Epidermal melanocyte (primary cell): Measurements from ENCODE around the gene NFKB2.

ENCODE experiments used
- DNase-seq: peaks from one replicate; pipeline ENCODE4 v3.0.0; 2011; ENCODE audit warnings: low spot score; ENCODE audit not compliant: insufficient read length

The NFKB2 gene

DNA sequence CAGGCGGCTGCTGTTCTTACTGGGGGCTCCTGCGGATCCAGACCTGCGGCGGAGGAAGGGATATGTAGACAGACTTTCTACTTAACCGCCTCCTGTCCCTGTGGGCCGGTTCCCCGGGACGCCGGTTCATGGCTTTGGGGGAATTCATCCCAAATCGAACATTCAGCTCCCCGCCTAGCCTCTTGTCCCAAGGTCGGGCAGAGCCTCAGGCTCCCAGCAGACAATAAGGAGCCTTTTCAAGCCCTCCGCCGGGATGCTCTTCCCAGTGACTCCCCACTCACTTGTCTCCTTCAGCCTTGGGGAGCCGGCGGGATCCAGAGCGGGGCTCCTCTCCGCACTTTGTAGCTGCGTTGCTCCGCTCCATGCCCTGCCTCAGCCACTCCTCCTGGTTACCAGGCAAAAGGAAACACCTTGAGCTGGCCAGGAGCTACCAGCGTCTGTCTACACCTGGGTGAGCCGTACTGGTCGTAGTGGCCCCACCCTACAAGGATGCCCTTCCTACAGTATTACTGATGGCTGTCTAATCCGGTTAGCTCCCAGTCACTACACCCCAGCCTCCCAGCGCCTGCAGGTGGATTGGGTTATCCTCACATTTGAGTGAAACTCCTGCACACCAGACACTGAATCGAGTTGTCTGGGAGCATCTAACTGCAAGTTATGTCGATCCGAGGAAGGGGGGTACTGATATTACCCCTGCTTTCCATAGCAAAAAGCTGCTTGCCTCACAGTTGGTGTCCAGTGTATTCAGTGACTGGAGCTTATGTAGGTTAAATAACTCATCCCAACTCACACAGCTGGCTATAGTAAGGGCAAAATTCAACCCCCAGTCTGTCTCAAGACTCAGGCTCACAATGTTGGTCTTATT is 55.8 kb downstream of the NFKB2 start, which contains the start of gene C10orf95:
Gene C10orf95, minus strand, starts transcription at position 439 of the 865 bp plus-strand sequence. CDS start 450 bp downstream, outside the sequence.
- no peak for DNase-seq
